ENCODE results near the gene SHISAL2A. TPM values are rescaled to one million over a fixed set of nuclear protein-coding genes. Genes with fewer than 3 reads are reported as not detected.

SHISAL2A gene
- total and polyA plus RNA-seq, 5 donors from 2014 or later: 4.3 to 27.2 (median 5.9) TPM

Other genes with a start within 250 kb of the SHISAL2A start
- 3.0 TPM for gene ORC1, start 228.7 kb upstream of the SHISAL2A start, total RNA-seq
- gene ORC1, start 228.7 kb upstream of the SHISAL2A start, polyA plus RNA-seq: 1 to 10 TPM in 3 of 4 donors, under 1 TPM in 1; 0.32 to 2.4 (median 1.5) TPM
- 64.4 TPM for gene PRPF38A, start 228.6 kb upstream of the SHISAL2A start, total RNA-seq
- 10 to 100 TPM; 38.9 to 43.6 (median 41.1) TPM for gene PRPF38A, start 228.6 kb upstream of the SHISAL2A start, polyA plus RNA-seq
- 120 TPM for gene TUT4, start 80.1 kb upstream of the SHISAL2A start, total RNA-seq
- gene TUT4, start 80.1 kb upstream of the SHISAL2A start, polyA plus RNA-seq: 10 to 100 TPM; 24.9 to 32.3 (median 30.6) TPM
- 12.3 TPM for gene GPX7, start 30.8 kb upstream of the SHISAL2A start, total RNA-seq
- 10 to 100 TPM; 31.8 to 43.5 (median 36.0) TPM for gene GPX7, start 30.8 kb upstream of the SHISAL2A start, polyA plus RNA-seq
- gene COA7, start 65.2 kb downstream of the SHISAL2A start, total RNA-seq: 5.4 TPM
- 1 to 10 TPM; 2.4 to 4.6 (median 3.2) TPM for gene COA7, start 65.2 kb downstream of the SHISAL2A start, polyA plus RNA-seq
- gene ZYG11B, start 93.3 kb downstream of the SHISAL2A start, total RNA-seq: 21.1 TPM
- 10 to 100 TPM; 13.6 to 16.5 (median 15.0) TPM for gene ZYG11B, start 93.3 kb downstream of the SHISAL2A start, polyA plus RNA-seq
- gene ZYG11A, start 209.6 kb downstream of the SHISAL2A start, total RNA-seq: 0.20 TPM
- gene ZYG11A, start 209.6 kb downstream of the SHISAL2A start, polyA plus RNA-seq: not detected

Measured in CD4-positive, CD25-positive, alpha-beta regulatory T cell (primary cell).